ENCODE results near the gene HDAC4. TPM values are rescaled to one million over a fixed set of nuclear protein-coding genes. Genes with fewer than 3 reads are reported as not detected.

Gene HDAC4
- total RNA-seq, 1 donor: 20.3 TPM

DNA sequence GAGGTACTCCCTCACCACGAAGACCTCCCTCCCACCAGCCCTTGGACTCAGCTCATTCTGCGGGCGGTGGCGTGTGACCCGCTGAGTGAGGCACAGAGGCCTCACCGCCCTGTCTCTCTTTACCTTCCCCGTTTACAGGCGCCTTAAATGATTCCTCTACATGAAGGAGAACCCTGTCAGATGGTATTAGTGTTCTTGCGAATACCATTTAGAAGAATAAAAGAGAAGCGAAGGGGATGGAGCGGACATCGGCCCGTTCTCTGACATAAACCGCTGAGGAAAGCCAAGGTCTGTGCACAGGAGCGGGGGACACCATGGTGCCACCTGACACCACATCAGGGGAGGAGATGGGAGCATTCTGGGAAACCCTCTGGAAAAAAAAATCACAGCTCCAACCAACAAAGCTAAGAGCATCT lies 179.8 kb downstream of the HDAC4 start:
- no peak for TF ChIP-seq CTCF (IDR thresholded peaks at IDR 0.05; ENCODE audit: insufficient read depth, low read depth, low read length)
- no peak for DNase-seq (ENCODE audit: low read depth)
- no peak overlapping the region for H3K4me3 ChIP-seq (ENCODE audit: low read depth, low read length)

- H3K4me3 ChIP-seq (ENCODE audit: low read depth, low read length): no peak overlapping the region
- no peak for TF ChIP-seq CTCF (IDR thresholded peaks at IDR 0.05; ENCODE audit: insufficient read depth, low read depth, low read length)
- no peak for DNase-seq (ENCODE audit: low read depth)
These were observed 180.5 kb downstream of the HDAC4 start for GRCh38 chr2:239220341-239220740.

- no peak for TF ChIP-seq CTCF (IDR thresholded peaks at IDR 0.05; ENCODE audit: insufficient read depth, low read depth, low read length)
- no peak overlapping the region for H3K4me3 ChIP-seq (ENCODE audit: low read depth, low read length)
- no peak for DNase-seq (ENCODE audit: low read depth)
These were observed 184.1 kb downstream of the HDAC4 start for GRCh38 chr2:239216614-239217273.

DNA sequence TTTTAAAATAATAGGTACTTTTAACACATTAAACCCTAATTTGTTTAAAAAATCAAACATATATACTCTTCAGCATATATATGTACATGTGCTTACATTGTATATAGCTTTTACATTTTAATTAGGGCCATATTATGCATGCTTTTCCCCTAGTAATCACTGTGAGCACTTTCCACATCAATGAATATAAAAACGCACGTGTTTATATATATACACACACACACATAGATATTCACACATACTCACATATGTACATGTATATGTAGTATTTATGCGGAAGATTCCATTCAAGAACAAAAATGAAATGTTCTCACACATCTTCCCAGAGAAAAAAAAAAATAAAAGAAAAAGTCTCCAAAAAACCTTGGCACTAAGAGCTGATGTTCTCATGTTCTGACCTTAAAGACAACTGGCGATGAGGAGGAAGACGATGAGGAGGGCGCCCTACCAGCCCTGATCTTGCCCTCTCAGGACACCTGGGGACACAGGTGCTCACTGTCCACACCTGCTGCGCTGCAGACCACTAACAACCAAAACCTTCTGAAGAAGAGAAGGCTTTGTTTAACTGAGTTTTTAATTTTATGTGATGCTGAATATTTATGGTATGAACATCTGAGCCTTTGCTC lies 184.7 kb downstream of the HDAC4 start:
- TF ChIP-seq CTCF (IDR thresholded peaks at IDR 0.05; ENCODE audit: insufficient read depth, low read depth, low read length): no peak
- H3K4me3 ChIP-seq (ENCODE audit: low read depth, low read length): no peak overlapping the region
- DNase-seq (ENCODE audit: low read depth): no peak

GRCh38 chr2:239215136-239215925 lies 185.5 kb downstream of the HDAC4 start:
- no peak for TF ChIP-seq CTCF (IDR thresholded peaks at IDR 0.05; ENCODE audit: insufficient read depth, low read depth, low read length)
- H3K4me3 ChIP-seq (ENCODE audit: low read depth, low read length): no peak overlapping the region
- DNase-seq (ENCODE audit: low read depth): no peak

- DNase-seq (ENCODE audit: low read depth): no peak
- no peak for TF ChIP-seq CTCF (IDR thresholded peaks at IDR 0.05; ENCODE audit: insufficient read depth, low read depth, low read length)
- no peak overlapping the region for H3K4me3 ChIP-seq (ENCODE audit: low read depth, low read length)
These were observed 186.1 kb downstream of the HDAC4 start for GRCh38 chr2:239214725-239215124.

Data from fibroblast of villous mesenchyme (primary cell).